NCI-H2196 treated with DMSO at 0.1 percent for 48 hours (cell line): Measurements from ENCODE around the gene TGFB2.

Source experiments
- DNase-seq: peaks from one replicate; lab custom pipeline; 2025; ENCODE audit not compliant: unreplicated experiment; lab: John Stamatoyannopoulos, UW

The TGFB2 gene

GRCh38 chr1:218481116-218481775, 136.1 kb downstream of the TGFB2 start:
- DNase-seq: no peak

- no peak for DNase-seq
These were observed 137.5 kb downstream of the TGFB2 start for GRCh38 chr1:218482683-218483082.

GRCh38 chr1:218485241-218485928, 140.2 kb downstream of the TGFB2 start:
- DNase-seq: no peak

GRCh38 chr1:218488531-218488930, 143.4 kb downstream of the TGFB2 start:
- DNase-seq: no peak

GRCh38 chr1:218488986-218489385, 143.8 kb downstream of the TGFB2 start:
- no peak for DNase-seq

- no peak for DNase-seq
These were observed 145.3 kb downstream of the TGFB2 start for GRCh38 chr1:218490406-218490922.

- DNase-seq: no peak
These were observed 147.7 kb downstream of the TGFB2 start for GRCh38 chr1:218492874-218493273.

- no peak for DNase-seq
These were observed 148.8 kb downstream of the TGFB2 start for GRCh38 chr1:218493986-218494385.
